ENCODE measurements around the gene MYOM1. TPM values are rescaled to one million over a fixed set of nuclear protein-coding genes. Genes with fewer than 3 reads are reported as not detected.
"Not testable (repeated sequence)": the region's sequence is repeated elsewhere in the genome, so short reads cannot be mapped to it uniquely, and the experiment has no call there.

The MYOM1 gene
- total RNA-seq, 2 experiments from 2014 or later, result 2.4 to 3.8 TPM

DNA sequence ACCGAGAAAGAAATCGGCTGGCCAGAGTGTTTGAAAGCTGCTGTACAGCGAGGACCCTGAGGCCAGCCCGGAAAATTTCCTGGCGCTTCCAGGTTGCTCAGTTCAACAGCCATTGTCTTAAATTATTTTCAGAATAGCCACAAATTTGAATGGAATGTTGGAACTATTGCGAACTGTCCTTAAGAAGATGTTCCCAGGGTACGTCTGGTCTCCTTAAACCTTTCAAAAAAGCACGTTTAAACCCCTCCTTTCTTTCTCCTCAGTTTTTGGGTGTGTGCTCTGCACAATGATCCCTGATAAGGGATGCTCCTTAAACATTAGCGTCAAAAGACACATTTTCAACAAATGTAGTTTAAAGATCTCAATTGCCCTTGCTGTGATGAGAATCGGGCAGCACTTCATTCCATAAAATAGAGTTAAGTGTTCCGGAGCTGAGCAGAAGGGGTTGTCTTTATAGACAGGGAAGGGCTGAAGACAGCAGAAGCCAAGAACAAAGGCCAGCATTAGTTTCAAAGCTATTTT lies 192.3 kb downstream of the MYOM1 start:
- H3K4me2 ChIP-seq (ENCODE audit: low read length), result no peak overlapping the region
- H3K27ac ChIP-seq (ENCODE audit: low read depth, low read length, poor library complexity, severe bottlenecking), result no peak overlapping the region
- H3K4me1 ChIP-seq (ENCODE audit: insufficient read depth, low read length, poor library complexity, severe bottlenecking), result no peaks in the 10 kb centered on the region
- H3K36me3 ChIP-seq (ENCODE audit: insufficient read depth, low read length), result no peaks in the 10 kb centered on the region
- H3K9me3 ChIP-seq (ENCODE audit: low read length), result no peaks in the 10 kb centered on the region
- H3K4me3 ChIP-seq (ENCODE audit: low read depth, low read length, poor library complexity, severe bottlenecking), result no peak overlapping the region
- CTCF ChIA-PET (ENCODE audit: unreplicated experiment), result no interaction called here
- H3K79me2 ChIP-seq (ENCODE audit: insufficient read depth, low read depth, low read length), result no peaks in the 10 kb centered on the region
- POLR2A ChIA-PET, result no interaction called here
- TF ChIP-seq CTCF (conservative IDR thresholded peaks at IDR 0.05; ENCODE audit: low read length), result no peak
- TF ChIP-seq EZH2phosphoT487 (IDR thresholded peaks at IDR 0.05; ENCODE audit: borderline replicate concordance, low read depth, low read length), result no peak
- BruUV-seq (replicated peaks), result no TSS peak
- no peaks in the 10 kb centered on the region for H3K9me2 ChIP-seq (ENCODE audit: insufficient read depth, low read length)
- intact Hi-C loops (cut with micrococcal nuclease; ENCODE audit: unreplicated experiment), result no loop called here
- no peak for DNase-seq (ENCODE audit: low spot score)
- H4K20me1 ChIP-seq (ENCODE audit: insufficient read depth, low read length), result no peaks in the 10 kb centered on the region
- no peak overlapping the region for H2AFZ ChIP-seq (ENCODE audit: low read length)

- no peaks in the 10 kb centered on the region for H3K79me2 ChIP-seq (ENCODE audit: insufficient read depth, low read depth, low read length)
- H3K4me3 ChIP-seq (ENCODE audit: low read depth, low read length, poor library complexity, severe bottlenecking), result no peak overlapping the region
- BruUV-seq (replicated peaks), result no TSS peak
- no peaks in the 10 kb centered on the region for H3K9me2 ChIP-seq (ENCODE audit: insufficient read depth, low read length)
- H3K9me3 ChIP-seq (ENCODE audit: low read length), result no peaks in the 10 kb centered on the region
- intact Hi-C loops (cut with micrococcal nuclease; ENCODE audit: unreplicated experiment), result no loop called here
- TF ChIP-seq CTCF (conservative IDR thresholded peaks at IDR 0.05; ENCODE audit: low read length), result no peak
- TF ChIP-seq EZH2phosphoT487 (IDR thresholded peaks at IDR 0.05; ENCODE audit: borderline replicate concordance, low read depth, low read length), result no peak
- ChIA-PET CTCF (ENCODE audit: unreplicated experiment) (no interaction called here), POLR2A (no interaction called here)
- H2AFZ ChIP-seq (ENCODE audit: low read length), result no peak overlapping the region
- H3K4me1 ChIP-seq (ENCODE audit: insufficient read depth, low read length, poor library complexity, severe bottlenecking), result no peaks in the 10 kb centered on the region
- DNase-seq (ENCODE audit: low spot score), result no peak
- no peaks in the 10 kb centered on the region for H4K20me1 ChIP-seq (ENCODE audit: insufficient read depth, low read length)
- no peak overlapping the region for H3K27ac ChIP-seq (ENCODE audit: low read depth, low read length, poor library complexity, severe bottlenecking)
- no peak overlapping the region for H3K4me2 ChIP-seq (ENCODE audit: low read length)
- H3K36me3 ChIP-seq (ENCODE audit: insufficient read depth, low read length), result no peaks in the 10 kb centered on the region
Observed at GRCh38 chr18:3025544-3025943, 194.2 kb downstream of the MYOM1 start.

DNA sequence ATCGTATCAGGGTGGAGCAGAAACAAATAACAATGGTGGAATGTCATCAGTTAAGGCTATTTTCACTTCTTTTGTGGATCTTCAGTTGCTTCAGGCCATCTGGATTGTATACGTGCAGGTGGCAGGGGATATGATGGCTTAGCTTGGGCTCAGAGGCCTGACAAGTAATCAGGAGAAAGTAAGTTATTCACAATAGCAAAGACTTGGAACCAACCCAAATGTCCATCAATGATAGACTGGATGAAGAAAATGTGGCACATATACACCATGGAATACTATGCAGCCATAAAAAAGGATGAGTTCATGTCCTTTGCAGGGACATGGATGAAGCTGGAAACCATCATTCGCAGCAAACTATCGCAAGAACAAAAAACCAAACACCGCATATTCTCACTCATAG lies 196.2 kb downstream of the MYOM1 start:
- H2AFZ ChIP-seq (ENCODE audit: low read length); BruUV-seq (replicated peaks); intact Hi-C loops (cut with micrococcal nuclease; ENCODE audit: unreplicated experiment); DNase-seq (ENCODE audit: low spot score); H3K9me2 ChIP-seq (ENCODE audit: insufficient read depth, low read length); H3K79me2 ChIP-seq (ENCODE audit: insufficient read depth, low read depth, low read length); H3K9me3 ChIP-seq (ENCODE audit: low read length); H3K27ac ChIP-seq (ENCODE audit: low read depth, low read length, poor library complexity, severe bottlenecking); H3K4me1 ChIP-seq (ENCODE audit: insufficient read depth, low read length, poor library complexity, severe bottlenecking); H3K4me3 ChIP-seq (ENCODE audit: low read depth, low read length, poor library complexity, severe bottlenecking); H3K36me3 ChIP-seq (ENCODE audit: insufficient read depth, low read length); H4K20me1 ChIP-seq (ENCODE audit: insufficient read depth, low read length); H3K4me2 ChIP-seq (ENCODE audit: low read length); CTCF ChIA-PET (ENCODE audit: unreplicated experiment): not testable (repeated sequence)
- POLR2A ChIA-PET, result interaction anchor here (0.5 to 0.7 kb wide), 2 partner anchors 82 to 339 kb away, joined by 4 read pairs; no protein-coding TSS in a partner anchor

Small RNA genes lying within 50 kb of the gene (small RNA-seq; reads per million reads assigned to genes)
- gene RF00156, result not detected
- not detected for gene RNU7-25P

Other genes starting within 250 kb of the MYOM1 start
- gene LPIN2, start 206.8 kb downstream of the MYOM1 start, total RNA-seq (2014; rRNA removed; shearing (Covaris generic)), result 18.7 and 20.1 TPM in 2 replicates
- 16.9 and 18.9 TPM in 2 replicates for gene LPIN2, start 206.8 kb downstream of the MYOM1 start, total RNA-seq (2022)
- gene MYL12A, start 27.8 kb upstream of the MYOM1 start, total RNA-seq (2014; rRNA removed; shearing (Covaris generic)), result 377 and 423 TPM in 2 replicates
- gene MYL12A, start 27.8 kb upstream of the MYOM1 start, total RNA-seq (2022), result 301 TPM in 2 replicates
- gene MYL12B, start 42.2 kb upstream of the MYOM1 start, total RNA-seq (2014; rRNA removed; shearing (Covaris generic)), result 240 and 260 TPM in 2 replicates
- gene MYL12B, start 42.2 kb upstream of the MYOM1 start, total RNA-seq (2022), result 222 and 230 TPM in 2 replicates
- 61.5 and 69.0 TPM in 2 replicates for gene TGIF1, start 230.2 kb upstream of the MYOM1 start, total RNA-seq (2014; rRNA removed; shearing (Covaris generic))
- 40.9 and 42.5 TPM in 2 replicates for gene TGIF1, start 230.2 kb upstream of the MYOM1 start, total RNA-seq (2022)